GM21737 (cell line): ENCODE results near the gene NISCH.

Experiments used
- ATAC-seq: cut with Tn5 transposase; IDR thresholded peaks from one replicate; pipeline ENCODE4 v1.9.1; 2021; ENCODE audit warnings: mild to moderate bottlenecking, moderate library complexity; ENCODE audit not compliant: unreplicated experiment

Gene NISCH

DNA sequence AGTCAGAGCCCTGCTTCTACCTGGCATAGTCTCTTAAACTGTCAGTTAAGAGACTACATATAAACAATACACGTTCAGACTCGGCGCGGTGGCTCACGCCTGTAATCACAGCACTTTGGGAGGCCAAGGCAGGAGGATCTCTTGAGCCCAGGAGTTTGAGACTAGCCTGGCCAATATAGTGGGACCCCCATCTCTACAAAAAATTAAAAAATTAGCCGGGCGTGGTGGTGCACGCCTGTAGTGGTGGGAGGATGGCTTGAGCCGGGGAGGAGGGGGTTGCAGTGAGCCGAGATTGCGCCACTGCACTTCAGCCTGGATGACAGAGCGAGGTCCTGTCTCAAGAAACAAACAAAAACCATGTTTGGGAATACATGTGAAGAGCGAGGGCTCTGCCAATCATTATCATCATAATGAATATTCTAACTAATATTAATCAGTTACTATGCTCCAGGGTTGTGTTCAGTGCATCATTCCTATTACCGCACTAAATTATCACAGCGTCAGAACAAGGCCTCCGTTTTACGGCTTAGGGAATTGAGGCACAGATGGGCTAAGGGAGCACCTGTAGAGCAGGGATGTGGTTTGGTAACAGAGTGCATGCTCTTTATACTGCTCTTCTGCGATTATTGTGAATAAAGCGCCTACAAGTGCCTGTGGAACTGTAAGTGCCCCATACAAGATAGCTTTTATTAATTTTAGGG is 80.2 kb downstream of the NISCH start:
- no peak for ATAC-seq

DNA sequence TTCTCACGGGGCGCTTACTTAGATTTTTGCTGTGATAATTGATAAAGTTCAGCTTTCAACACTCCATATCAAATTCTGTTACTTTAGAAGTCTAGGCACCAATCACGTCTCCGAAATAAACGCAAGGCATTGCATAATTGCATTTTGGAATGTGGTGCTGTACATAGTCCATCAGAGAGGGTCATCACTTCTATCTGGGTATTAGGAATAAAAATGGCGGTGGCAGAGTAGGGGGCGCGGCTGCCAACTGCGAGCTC is 80.6 kb downstream of the NISCH start:
- no peak for ATAC-seq

DNA sequence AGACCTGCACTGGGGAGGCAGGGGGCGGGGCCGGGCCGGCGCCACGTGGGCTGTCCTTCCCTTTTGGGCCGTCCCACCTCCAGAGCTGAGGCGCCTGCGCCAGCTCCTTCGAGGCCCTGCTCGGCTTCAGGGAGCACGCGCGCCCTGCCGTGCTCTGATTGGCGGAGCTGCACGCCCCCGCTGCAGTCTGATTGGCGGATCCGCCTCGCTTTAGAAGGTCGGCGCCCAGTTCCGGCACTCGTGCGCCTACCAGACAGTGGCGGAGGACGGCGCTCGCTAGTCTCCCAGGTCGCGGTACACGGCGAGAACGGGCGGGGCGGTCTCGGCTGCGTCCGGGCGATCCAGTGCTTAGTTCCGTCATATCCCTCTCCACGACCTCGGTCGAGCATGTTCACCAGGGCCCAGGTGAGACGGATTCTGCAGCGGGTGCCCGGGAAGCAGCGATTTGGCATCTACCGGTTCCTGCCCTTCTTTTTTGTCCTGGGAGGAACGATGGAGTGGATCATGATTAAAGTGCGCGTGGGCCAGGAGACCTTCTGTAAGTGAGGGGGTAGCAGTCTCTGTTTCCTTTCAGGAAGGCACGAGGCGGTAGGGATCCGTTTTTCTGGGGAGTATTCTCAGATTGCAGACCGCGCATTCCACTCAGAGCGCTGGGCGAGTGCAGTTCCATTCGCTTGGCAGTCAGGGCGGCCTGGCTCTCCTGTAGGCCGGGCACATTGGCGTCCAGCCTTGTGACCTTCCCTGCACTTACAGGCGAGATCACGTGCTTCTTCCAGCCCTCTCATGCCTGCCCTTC is 81.2 kb downstream of the NISCH start, which contains the start of gene UQCC5:
TSS of gene UQCC5 (plus strand) at position 237 of the 796 bp plus-strand sequence. CDS start at position 388, 151 bp downstream.
- ATAC-seq: peak; percentile 76

DNA sequence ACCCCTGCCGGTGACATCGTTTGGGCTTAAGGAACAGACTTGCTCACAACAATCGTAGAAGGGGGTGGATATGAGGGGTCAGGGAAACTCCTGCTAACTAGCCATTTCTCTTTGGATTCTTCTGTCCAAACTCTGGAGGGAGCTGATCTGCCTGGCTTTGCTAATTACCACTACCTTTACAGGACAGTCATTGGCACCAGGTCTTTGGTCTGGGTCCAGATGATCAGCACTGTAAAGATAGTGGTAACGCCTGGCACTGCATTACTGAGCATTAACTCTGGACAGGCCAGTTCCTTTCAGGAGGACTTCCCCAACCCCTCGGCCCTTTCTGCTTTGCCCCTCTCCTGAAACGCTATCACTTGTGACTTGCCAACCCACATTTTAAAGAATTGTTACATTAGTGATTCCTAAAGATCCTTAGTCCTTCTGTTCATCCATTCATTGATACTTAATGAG is 81.8 kb downstream of the NISCH start:
- no peak for ATAC-seq

DNA sequence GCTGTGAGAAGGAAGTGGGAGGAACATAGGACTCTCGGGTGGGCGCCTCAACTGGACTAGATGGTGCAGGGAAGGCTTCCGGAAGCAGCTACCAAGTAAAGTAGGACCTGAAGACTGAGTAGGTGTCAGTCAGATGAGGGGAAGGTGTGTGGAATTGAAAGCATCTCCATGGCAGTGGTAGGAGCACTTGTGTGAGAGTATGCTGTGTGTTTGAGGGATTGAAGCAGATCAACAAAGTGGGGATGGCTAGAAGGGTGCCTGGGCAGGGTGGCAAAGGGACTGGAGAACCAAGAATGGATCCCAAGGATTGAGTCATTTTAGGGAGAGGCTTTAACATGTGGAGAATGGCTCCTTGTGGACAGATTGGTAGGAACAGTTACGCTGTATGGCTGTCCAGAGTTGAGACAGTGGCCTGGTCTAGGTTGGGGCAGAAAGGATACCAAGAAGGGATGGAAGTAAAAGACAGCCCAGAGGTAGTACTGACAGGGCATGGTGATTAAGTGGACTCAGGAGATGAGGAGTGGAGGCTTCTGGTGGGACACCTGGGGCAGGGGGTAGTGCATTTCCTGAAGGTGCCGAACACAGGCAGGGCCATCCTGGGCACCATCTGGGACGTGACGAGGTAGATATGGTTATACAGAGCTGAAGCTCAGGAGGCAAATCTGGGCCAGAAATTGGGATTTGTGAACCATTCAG is 82.5 kb downstream of the NISCH start:
- ATAC-seq: no peak

DNA sequence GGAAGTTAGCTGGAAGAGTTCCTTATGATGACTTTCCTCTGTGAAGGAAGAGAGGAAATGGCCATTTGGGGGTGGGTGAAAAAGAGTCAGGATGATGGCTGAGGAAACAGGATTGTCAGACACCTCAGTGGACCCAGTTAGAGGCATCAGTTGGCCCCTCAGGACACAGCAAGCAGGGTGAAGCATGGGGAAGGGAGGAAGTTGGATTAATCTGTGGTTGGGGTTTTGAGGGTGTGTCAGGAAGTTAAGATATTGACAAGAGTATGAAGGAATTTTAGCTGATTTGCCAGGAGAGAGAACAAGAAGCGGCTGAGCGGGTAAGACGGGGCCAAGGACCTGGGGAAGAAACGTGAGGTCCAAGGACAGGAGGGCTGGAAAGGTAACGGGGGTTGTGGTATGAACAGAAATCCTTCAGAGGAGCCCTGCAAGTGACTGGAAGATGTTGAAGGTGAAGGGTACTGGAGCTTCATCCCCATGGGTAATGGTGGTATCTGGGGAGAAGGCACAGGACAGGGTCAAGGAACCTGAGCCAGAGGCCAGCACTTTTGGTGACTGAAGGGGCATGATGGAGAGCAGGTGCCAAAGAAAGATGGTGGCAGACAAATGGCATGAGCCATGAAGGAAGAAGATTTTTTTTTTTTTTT is 83.7 kb downstream of the NISCH start:
- no peak for ATAC-seq

DNA sequence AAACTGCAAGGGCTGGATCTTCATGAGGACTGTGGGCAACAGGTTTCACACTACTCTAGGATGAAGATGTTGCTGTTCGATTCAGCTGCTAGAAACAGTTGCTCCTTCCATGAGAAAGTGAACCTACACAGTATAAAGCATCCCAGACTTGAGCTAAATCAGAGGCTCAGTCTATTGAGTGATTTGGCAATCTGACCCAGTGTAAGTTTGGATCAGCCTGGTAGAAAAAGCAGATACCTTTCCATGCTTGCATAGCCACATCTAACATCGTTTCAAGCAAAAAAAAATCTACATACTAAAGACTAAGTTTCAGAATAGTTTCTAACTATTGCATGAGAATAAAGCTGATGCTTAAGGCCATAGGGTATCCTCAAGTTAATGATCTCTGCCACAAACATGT is 85.6 kb downstream of the NISCH start:
- ATAC-seq: no peak
